KOPT-K1 (cell line): Measurements from ENCODE around the gene TYK2.

Experiments
- H3K27ac ChIP-seq: fragments of 200-600 bp; sonication (generic); 2 replicates; pipeline ENCODE4 v1.5.1; 2016; ENCODE audit warnings: antibody characterized with exemption, mild to moderate bottlenecking, low read depth, low read length; ENCODE audit not compliant: poor library complexity, severe bottlenecking
- H3K36me3 ChIP-seq: fragments of 200-600 bp; sonication (generic); 2 replicates; pipeline ENCODE4 v1.5.1; 2017; ENCODE audit warnings: antibody characterized with exemption, mild to moderate bottlenecking, low read length, moderate library complexity; ENCODE audit not compliant: insufficient read depth
- H3K9me3 ChIP-seq: fragments of 200-600 bp; sonication (generic); 2 replicates; pipeline ENCODE4 v1.5.1; 2017; ENCODE audit warnings: antibody characterized with exemption, low read length, mild to moderate bottlenecking; ENCODE audit not compliant: insufficient read depth, poor library complexity, severe bottlenecking

The TYK2 gene

GRCh38 chr19:10320602-10321416 is 59.6 kb downstream of the TYK2 start:
- H3K27ac ChIP-seq: no peak overlapping the region
- H3K36me3 ChIP-seq: peaks cover 100% of the 10 kb centered on the region
- no peaks in the 10 kb centered on the region for H3K9me3 ChIP-seq

DNA sequence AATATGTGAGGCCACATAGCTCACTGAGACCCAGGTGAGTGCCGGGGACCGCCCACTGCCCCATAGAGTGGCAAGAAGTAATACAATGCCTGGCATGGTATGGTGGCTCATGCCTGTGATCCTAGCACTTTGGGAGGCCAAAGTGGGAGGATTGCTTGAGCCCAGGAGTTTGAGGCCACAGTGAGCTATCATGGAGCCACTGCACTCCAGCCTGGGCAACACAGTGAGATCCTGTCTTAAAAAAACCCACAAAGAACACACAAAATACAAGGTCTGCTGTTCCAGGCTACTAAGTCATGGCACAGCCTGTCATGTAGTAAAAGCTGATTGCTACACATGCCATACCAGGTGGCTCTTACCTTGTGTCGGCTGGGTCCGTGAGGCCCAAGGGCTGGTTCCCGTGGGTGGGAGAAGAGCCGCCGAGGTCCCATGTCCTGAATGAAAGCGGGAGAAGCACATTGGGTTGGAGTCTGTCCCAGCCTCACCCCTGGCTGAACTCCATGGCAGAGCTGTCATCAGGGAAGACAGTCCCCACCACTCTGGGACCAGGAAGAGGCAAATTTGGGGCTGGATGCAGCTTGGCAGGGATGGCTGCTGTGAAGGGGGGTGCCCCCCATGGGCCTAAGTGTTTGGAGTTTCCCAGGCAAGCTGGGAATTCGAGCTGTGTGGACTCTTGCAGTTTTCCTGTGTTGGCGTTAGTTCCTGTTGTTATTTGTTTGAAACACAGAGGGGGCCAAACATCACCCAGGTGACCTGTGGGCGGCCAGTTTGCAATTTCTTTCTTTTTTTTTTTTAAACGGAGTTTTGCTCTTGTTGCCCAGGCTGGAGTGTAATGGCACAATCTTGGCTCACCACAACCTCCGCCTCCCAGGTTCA is 61.3 kb downstream of the TYK2 start:
- H3K9me3 ChIP-seq: no peaks in the 10 kb centered on the region
- H3K36me3 ChIP-seq: peaks cover 82% of the 10 kb centered on the region
- H3K27ac ChIP-seq: no peak overlapping the region

- peaks cover 71% of the 10 kb centered on the region for H3K36me3 ChIP-seq
- no peak overlapping the region for H3K27ac ChIP-seq
- H3K9me3 ChIP-seq: no peaks in the 10 kb centered on the region
These were observed 62.4 kb downstream of the TYK2 start for GRCh38 chr19:10317857-10318462.

DNA sequence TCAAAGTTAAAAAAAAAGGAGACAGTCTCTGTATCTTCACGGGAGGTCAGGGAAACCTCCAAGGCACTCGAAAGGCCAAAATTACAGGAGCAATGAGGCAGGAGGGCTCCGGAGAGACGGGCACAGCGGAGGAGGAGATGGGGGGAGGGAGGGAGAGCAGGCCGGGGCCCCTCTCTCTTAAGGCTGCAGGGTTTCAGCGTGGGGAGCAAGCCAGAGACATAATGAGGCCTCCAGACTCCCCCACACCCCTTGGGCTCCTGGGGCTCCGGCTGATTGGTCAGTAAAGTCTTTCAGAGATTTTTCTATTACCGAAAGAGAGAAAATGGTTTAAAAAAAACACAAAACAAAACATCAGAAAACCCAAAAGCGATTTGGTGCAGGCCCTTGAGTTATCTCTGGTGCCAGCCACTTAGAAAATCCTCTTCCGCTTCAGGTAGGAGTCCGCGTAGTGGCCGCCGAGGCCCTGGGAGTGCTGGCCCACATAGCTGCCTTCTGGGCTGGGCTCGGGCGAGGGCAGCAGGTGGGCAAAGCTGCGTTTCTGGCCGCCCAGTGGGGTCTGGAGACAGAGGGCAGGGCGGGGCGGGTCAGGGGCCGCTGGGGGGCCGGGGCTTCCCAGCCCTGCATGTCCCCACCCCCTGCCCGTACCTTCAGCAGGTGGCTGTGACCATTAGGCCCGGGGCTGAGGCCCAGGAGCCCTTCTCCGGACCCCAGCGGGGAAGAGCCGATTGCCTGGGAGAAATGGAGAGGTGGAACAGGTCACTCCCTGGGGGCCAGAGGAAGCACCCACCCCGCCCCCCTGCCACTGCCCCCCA is 63.1 kb downstream of the TYK2 start:
- Histone ChIP-seq H3K9me3 (no peaks in the 10 kb centered on the region), H3K36me3 (peaks cover 64% of the 10 kb centered on the region), H3K27ac (no peak overlapping the region)

- Histone ChIP-seq H3K36me3 (peaks cover 56% of the 10 kb centered on the region), H3K9me3 (no peaks in the 10 kb centered on the region), H3K27ac (peak overlapping the region; percentile 51)
These were observed 63.9 kb downstream of the TYK2 start for GRCh38 chr19:10316229-10317044.

DNA sequence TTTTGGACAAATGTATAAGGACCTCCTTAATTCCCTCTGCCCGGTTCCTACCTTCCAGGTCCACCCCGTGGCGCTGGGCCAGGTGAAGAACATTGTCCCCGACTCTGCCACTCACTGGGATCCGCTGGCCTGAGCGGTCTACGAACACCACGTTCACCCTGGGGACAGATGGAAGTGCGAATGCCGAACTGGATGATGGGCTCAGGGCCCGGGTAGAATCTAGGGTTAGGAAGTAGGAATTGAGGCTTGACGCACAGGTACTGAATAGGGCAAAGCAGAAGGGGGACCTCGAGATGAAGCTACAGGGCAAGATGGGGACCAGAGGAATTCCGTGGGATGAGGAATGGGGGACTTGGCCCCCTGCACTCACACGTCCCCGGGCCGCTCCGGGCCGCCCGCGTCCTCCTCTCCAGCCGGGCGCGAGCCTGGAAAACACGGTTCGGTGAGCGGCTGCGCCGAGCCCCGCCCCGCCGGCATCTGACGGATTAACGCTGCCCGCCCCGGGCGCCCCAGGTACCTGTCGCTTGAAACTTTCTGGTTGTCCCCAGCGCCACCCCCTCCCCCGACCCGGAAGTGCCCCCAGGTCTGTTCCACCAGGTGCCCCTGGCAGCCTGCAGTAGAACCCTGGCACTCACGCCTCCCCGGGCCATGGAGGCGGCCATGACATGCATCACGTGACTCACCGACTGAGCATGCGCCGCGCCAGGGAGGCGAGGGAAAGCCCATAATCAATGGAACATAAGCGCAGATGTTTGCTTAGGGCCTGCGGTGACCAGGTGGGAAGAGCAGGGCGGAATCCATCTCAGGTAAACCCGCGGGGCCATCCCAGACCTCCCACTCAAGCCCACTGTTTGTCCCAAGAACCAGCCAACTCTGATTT is 64.8 kb downstream of the TYK2 start, which contains the start of gene FDX2:
FDX2 (minus strand) TSS at position 681 of the 880 bp plus-strand sequence; CDS start at position 662, 19 bp downstream.
- Histone ChIP-seq H3K9me3 (no peaks in the 10 kb centered on the region), H3K27ac (peak within 1 kb of the TSS; percentile 51), H3K36me3 (peaks cover 53% of the 10 kb centered on the region)

DNA sequence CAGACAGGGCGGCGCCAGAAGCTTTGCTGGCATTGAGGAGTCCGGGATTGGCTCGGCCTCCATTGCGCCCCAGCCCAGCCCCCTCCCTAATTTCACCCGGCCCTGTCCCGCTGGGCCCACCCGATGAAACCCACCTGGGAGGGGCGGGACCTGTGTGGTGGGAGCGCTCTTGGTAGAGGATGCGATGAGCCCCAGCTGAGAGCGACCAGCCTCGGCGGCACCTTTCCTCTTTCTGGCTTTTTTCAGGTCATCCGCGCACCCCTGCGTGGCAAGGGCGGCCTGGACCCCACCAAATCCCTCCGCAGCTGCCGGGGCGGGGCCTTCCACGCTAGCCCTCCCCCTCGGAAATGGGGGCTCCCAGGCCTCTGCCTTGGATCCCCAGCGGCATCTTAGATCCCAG is 70.9 kb downstream of the TYK2 start, which contains the start of gene ZGLP1:
ZGLP1 (minus strand) TSS at position 393 of the 400 bp plus-strand sequence.
- Histone ChIP-seq H3K9me3 (no peaks in the 10 kb centered on the region), H3K27ac (no peak within 1 kb of the TSS), H3K36me3 (peaks cover 36% of the 10 kb centered on the region; the same call in 1 of the 2 replicates)

DNA sequence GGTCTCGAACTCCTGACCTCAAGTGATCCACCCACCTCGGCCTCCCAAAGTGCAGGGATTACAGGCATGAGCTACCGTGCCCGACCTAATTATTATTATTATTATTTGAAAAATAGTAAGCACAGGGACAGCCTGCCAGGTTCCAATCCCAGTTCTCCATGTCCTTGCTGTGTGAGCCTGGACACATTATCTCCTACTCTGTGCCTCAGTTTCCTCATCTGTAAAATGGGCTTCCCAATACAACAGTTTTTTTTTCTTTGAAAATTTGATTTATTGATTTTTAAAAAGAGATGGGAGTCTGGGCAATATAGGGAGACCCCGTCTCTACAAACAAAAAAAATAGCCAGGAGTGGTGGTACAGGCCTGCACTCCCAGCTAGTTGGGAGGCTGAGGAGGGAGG is 74.0 kb downstream of the TYK2 start:
- H3K27ac ChIP-seq: no peak overlapping the region
- H3K36me3 ChIP-seq: peaks cover 36% of the 10 kb centered on the region; the same call in 1 of the 2 replicates
- H3K9me3 ChIP-seq: no peaks in the 10 kb centered on the region

GRCh38 chr19:10305139-10305806 is 75.1 kb downstream of the TYK2 start:
- Histone ChIP-seq H3K36me3 (peaks cover 27% of the 10 kb centered on the region; the same call in 1 of the 2 replicates), H3K9me3 (no peaks in the 10 kb centered on the region), H3K27ac (no peak overlapping the region)
